ENCODE results near the gene KRT71.

Gene KRT71

GRCh38 chr12:52499806-52500560 lies 53.0 kb downstream of the KRT71 start:
- in situ Hi-C loops (cut with HindIII; ENCODE audit: low sequenced_read_pairs): no loop called here
- TF ChIP-seq, protein P1, sequence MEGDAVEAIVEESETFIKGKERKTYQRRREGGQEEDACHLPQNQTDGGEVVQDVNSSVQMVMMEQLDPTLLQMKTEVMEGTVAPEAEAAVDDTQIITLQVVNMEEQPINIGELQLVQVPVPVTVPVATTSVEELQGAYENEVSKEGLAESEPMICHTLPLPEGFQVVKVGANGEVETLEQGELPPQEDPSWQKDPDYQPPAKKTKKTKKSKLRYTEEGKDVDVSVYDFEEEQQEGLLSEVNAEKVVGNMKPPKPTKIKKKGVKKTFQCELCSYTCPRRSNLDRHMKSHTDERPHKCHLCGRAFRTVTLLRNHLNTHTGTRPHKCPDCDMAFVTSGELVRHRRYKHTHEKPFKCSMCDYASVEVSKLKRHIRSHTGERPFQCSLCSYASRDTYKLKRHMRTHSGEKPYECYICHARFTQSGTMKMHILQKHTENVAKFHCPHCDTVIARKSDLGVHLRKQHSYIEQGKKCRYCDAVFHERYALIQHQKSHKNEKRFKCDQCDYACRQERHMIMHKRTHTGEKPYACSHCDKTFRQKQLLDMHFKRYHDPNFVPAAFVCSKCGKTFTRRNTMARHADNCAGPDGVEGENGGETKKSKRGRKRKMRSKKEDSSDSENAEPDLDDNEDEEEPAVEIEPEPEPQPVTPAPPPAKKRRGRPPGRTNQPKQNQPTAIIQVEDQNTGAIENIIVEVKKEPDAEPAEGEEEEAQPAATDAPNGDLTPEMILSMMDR (IDR thresholded peaks at IDR 0.05; ENCODE audit: low read depth, low read length, missing control alignments): no peak
- H3K4me3 ChIP-seq (ENCODE audit: low read depth, low read length): no peak overlapping the region
- no peak for DNase-seq (ENCODE audit: low read depth)

GRCh38 chr12:52498946-52499345 lies 54.0 kb downstream of the KRT71 start:
- TF ChIP-seq, protein P1 (IDR thresholded peaks at IDR 0.05; ENCODE audit: low read depth, low read length, missing control alignments): no peak
- no peak for DNase-seq (ENCODE audit: low read depth)
- no peak overlapping the region for H3K4me3 ChIP-seq (ENCODE audit: low read depth, low read length)
- in situ Hi-C loops (cut with HindIII; ENCODE audit: low sequenced_read_pairs): no loop called here

- DNase-seq (ENCODE audit: low read depth): no peak
- TF ChIP-seq, protein P1 (IDR thresholded peaks at IDR 0.05; ENCODE audit: low read depth, low read length, missing control alignments): no peak
- H3K4me3 ChIP-seq (ENCODE audit: low read depth, low read length): no peak overlapping the region
- in situ Hi-C loops (cut with HindIII; ENCODE audit: low sequenced_read_pairs): no loop called here
These were observed 55.0 kb downstream of the KRT71 start for GRCh38 chr12:52497975-52498374.

DNA sequence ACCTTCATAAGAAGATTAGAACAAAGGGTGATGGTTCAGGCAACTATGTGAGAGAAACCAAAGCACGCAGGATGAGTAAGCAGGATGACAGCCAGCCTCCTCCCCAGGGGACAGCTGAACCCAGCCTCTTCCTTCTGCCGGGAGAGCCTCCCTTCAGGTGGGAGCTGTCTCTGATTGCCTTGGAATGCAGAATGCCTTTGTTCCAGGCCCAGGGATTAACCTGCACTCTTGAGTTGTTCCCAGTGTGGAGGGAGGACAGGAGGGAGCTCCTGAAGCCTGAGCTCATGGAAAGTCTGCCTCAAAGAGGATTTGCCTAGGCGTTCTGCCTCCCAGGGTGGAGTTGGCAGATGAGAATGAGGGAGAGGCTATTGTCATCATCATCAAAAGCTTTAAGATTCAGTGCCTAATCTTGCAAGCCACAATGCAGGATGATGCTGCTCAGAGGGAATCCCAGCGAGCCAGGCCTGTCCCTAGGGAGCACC lies 56.3 kb downstream of the KRT71 start:
- in situ Hi-C loops (cut with HindIII; ENCODE audit: low sequenced_read_pairs): no loop called here
- TF ChIP-seq, protein P1 (IDR thresholded peaks at IDR 0.05; ENCODE audit: low read depth, low read length, missing control alignments): no peak
- peak; percentile 32 for DNase-seq (ENCODE audit: low read depth)
- H3K4me3 ChIP-seq (ENCODE audit: low read depth, low read length): no peak overlapping the region

DNA sequence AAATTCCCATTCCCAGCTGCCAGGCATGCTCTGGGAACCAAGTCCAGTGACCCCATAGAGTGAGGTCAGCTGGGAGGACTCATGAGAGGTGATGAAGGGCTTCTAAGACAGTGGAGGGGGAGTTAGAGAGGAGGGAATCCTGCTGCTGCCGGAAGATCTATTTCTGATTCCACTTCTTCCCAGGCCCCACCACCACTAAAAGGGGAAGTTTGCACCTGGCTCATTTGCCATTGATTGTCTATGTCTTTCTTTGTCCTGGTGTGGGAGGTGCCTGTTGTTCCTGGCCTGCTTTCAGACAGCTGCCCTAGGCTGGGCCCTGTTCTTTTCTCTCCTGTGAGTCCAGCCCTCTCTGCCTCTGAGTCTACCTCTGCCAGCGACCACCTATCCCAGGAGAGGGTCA lies 56.9 kb downstream of the KRT71 start:
- in situ Hi-C loops (cut with HindIII; ENCODE audit: low sequenced_read_pairs): no loop called here
- no peak for DNase-seq (ENCODE audit: low read depth)
- TF ChIP-seq, protein P1 (IDR thresholded peaks at IDR 0.05; ENCODE audit: low read depth, low read length, missing control alignments): no peak
- H3K4me3 ChIP-seq (ENCODE audit: low read depth, low read length): no peak overlapping the region

- no peak overlapping the region for H3K4me3 ChIP-seq (ENCODE audit: low read depth, low read length)
- in situ Hi-C loops (cut with HindIII; ENCODE audit: low sequenced_read_pairs): no loop called here
- no peak for DNase-seq (ENCODE audit: low read depth)
- TF ChIP-seq, protein P1 (IDR thresholded peaks at IDR 0.05; ENCODE audit: low read depth, low read length, missing control alignments): no peak
These were observed 57.6 kb downstream of the KRT71 start for GRCh38 chr12:52495389-52495788.
